ENCODE data around the gene WWC1. TPM values are rescaled to one million over a fixed set of nuclear protein-coding genes. Genes with fewer than 3 reads are reported as not detected.
"Not testable (repeated sequence)": the region's sequence is repeated elsewhere in the genome, so short reads cannot be mapped to it uniquely, and the experiment has no call there.

Gene WWC1
- total RNA-seq, 2 experiments from 2014 or later: 0.04 to 0.60 TPM

- POLR2A ChIA-PET: no interaction called here
- DNase-seq: no peak
- H3K4me1 Mint-ChIP-seq: no peaks in the 10 kb centered on the region
- no peaks in the 10 kb centered on the region for H3K36me3 Mint-ChIP-seq (ENCODE audit: low read depth)
- H3K9me3 Mint-ChIP-seq: no peaks in the 10 kb centered on the region
- no peak overlapping the region for H3K27ac Mint-ChIP-seq
- CTCF ChIA-PET: no interaction called here
- no peaks in the 10 kb centered on the region for H3K27me3 Mint-ChIP-seq
- H3K4me3 Mint-ChIP-seq: no peak overlapping the region
These were observed 47.8 kb downstream of the WWC1 start for GRCh38 chr5:168339109-168339771.

- H3K4me3 Mint-ChIP-seq; DNase-seq; H3K27ac Mint-ChIP-seq; H3K36me3 Mint-ChIP-seq (ENCODE audit: low read depth); H3K4me1 Mint-ChIP-seq; H3K9me3 Mint-ChIP-seq; H3K27me3 Mint-ChIP-seq: not testable (repeated sequence)
- CTCF ChIA-PET: interaction anchor here (0.7 kb wide), 1 partner anchor 89 kb away, joined by 3 read pairs; no protein-coding TSS in a partner anchor
- POLR2A ChIA-PET: interaction anchor here (0.7 kb wide), 1 partner anchor 91 kb away, joined by 12 read pairs; no protein-coding TSS in a partner anchor
These were observed 48.3 kb downstream of the WWC1 start for GRCh38 chr5:168339772-168340140.

GRCh38 chr5:168340487-168340886, 49.0 kb downstream of the WWC1 start:
- POLR2A ChIA-PET: interaction anchor here (0.7 kb wide), 1 partner anchor 90 kb away, joined by 12 read pairs; no protein-coding TSS in a partner anchor
- CTCF ChIA-PET: interaction anchor here (0.7 kb wide), 1 partner anchor 89 kb away, joined by 3 read pairs; no protein-coding TSS in a partner anchor
- Mint-ChIP-seq H3K4me3 (no peak overlapping the region), H3K4me1 (no peaks in the 10 kb centered on the region), H3K36me3 (ENCODE audit: low read depth) (no peaks in the 10 kb centered on the region), H3K27ac (no peak overlapping the region), H3K9me3 (no peaks in the 10 kb centered on the region), H3K27me3 (no peaks in the 10 kb centered on the region)
- DNase-seq: no peak

- POLR2A ChIA-PET: no interaction called here
These were observed 49.7 kb downstream of the WWC1 start for GRCh38 chr5:168341178-168341577.

GRCh38 chr5:168342151-168342825, 50.8 kb downstream of the WWC1 start:
- Mint-ChIP-seq H3K4me1 (no peaks in the 10 kb centered on the region), H3K27me3 (no peaks in the 10 kb centered on the region), H3K36me3 (ENCODE audit: low read depth) (no peaks in the 10 kb centered on the region), H3K9me3 (no peaks in the 10 kb centered on the region), H3K4me3 (no peak overlapping the region), H3K27ac (no peak overlapping the region)
- ChIA-PET CTCF (interaction anchor here (0.9 kb wide), 1 partner anchor 18 kb away, joined by 3 read pairs; no protein-coding TSS in a partner anchor), POLR2A (no interaction called here)
- no peak for DNase-seq

More at GRCh38 chr5:168341178-168341577, 49.7 kb downstream of the WWC1 start:
- no peak overlapping the region for H3K4me3 Mint-ChIP-seq
- no peak for DNase-seq
- no peaks in the 10 kb centered on the region for H3K36me3 Mint-ChIP-seq (ENCODE audit: low read depth)
- no peaks in the 10 kb centered on the region for H3K9me3 Mint-ChIP-seq
- H3K27me3 Mint-ChIP-seq: no peaks in the 10 kb centered on the region
- CTCF ChIA-PET: interaction anchor here (0.9 kb wide), 1 partner anchor 20 kb away, joined by 3 read pairs; no protein-coding TSS in a partner anchor
- no peaks in the 10 kb centered on the region for H3K4me1 Mint-ChIP-seq
- no peak overlapping the region for H3K27ac Mint-ChIP-seq

GRCh38 chr5:168342985-168343384, 51.5 kb downstream of the WWC1 start:
- no peak overlapping the region for H3K27ac Mint-ChIP-seq
- DNase-seq: no peak
- no peaks in the 10 kb centered on the region for H3K9me3 Mint-ChIP-seq
- no peak overlapping the region for H3K4me3 Mint-ChIP-seq
- H3K27me3 Mint-ChIP-seq: no peaks in the 10 kb centered on the region
- CTCF ChIA-PET: no interaction called here
- H3K36me3 Mint-ChIP-seq (ENCODE audit: low read depth): no peaks in the 10 kb centered on the region
- POLR2A ChIA-PET: no interaction called here
- H3K4me1 Mint-ChIP-seq: no peaks in the 10 kb centered on the region

GRCh38 chr5:168346417-168346816, 55.0 kb downstream of the WWC1 start:
- DNase-seq: no peak
- Mint-ChIP-seq H3K36me3 (ENCODE audit: low read depth) (no peaks in the 10 kb centered on the region), H3K4me1 (no peaks in the 10 kb centered on the region), H3K27me3 (no peaks in the 10 kb centered on the region), H3K4me3 (no peak overlapping the region), H3K9me3 (no peaks in the 10 kb centered on the region), H3K27ac (no peak overlapping the region)
- ChIA-PET POLR2A (no interaction called here), CTCF (no interaction called here)

GRCh38 chr5:168347368-168348083, 56.1 kb downstream of the WWC1 start:
- no peak for DNase-seq
- CTCF ChIA-PET: no interaction called here
- no peak overlapping the region for H3K27ac Mint-ChIP-seq
- H3K36me3 Mint-ChIP-seq (ENCODE audit: low read depth): no peaks in the 10 kb centered on the region
- no peaks in the 10 kb centered on the region for H3K4me1 Mint-ChIP-seq
- H3K27me3 Mint-ChIP-seq: no peaks in the 10 kb centered on the region
- POLR2A ChIA-PET: interaction anchor here (0.7 kb wide), 1 partner anchor 11 kb away, joined by 3 read pairs; no protein-coding TSS in a partner anchor
- no peaks in the 10 kb centered on the region for H3K9me3 Mint-ChIP-seq
- H3K4me3 Mint-ChIP-seq: no peak overlapping the region

- no peak overlapping the region for H3K27ac Mint-ChIP-seq
- ChIA-PET POLR2A (no interaction called here), CTCF (no interaction called here)
- H3K4me3 Mint-ChIP-seq: no peak overlapping the region
- no peaks in the 10 kb centered on the region for H3K9me3 Mint-ChIP-seq
- no peaks in the 10 kb centered on the region for H3K27me3 Mint-ChIP-seq
- no peaks in the 10 kb centered on the region for H3K4me1 Mint-ChIP-seq
- DNase-seq: no peak
- H3K36me3 Mint-ChIP-seq (ENCODE audit: low read depth): no peaks in the 10 kb centered on the region
These were observed 56.6 kb downstream of the WWC1 start for GRCh38 chr5:168348084-168348414.

- CTCF ChIA-PET: no interaction called here
These were observed 58.9 kb downstream of the WWC1 start for GRCh38 chr5:168350315-168350714.

GRCh38 chr5:168353216-168353957, 61.9 kb downstream of the WWC1 start:
- no peak for DNase-seq
- Mint-ChIP-seq H3K4me1 (no peaks in the 10 kb centered on the region), H3K9me3 (no peaks in the 10 kb centered on the region), H3K27ac (no peak overlapping the region), H3K27me3 (no peaks in the 10 kb centered on the region), H3K36me3 (ENCODE audit: low read depth) (no peaks in the 10 kb centered on the region), H3K4me3 (no peak overlapping the region)
- POLR2A ChIA-PET: no interaction called here
- CTCF ChIA-PET: no interaction called here

More at GRCh38 chr5:168350315-168350714, 58.9 kb downstream of the WWC1 start:
- no peaks in the 10 kb centered on the region for H3K36me3 Mint-ChIP-seq (ENCODE audit: low read depth)
- H3K4me3 Mint-ChIP-seq: no peak overlapping the region
- no peaks in the 10 kb centered on the region for H3K27me3 Mint-ChIP-seq
- POLR2A ChIA-PET: no interaction called here
- no peak overlapping the region for H3K27ac Mint-ChIP-seq
- no peak for DNase-seq
- H3K4me1 Mint-ChIP-seq: no peaks in the 10 kb centered on the region
- no peaks in the 10 kb centered on the region for H3K9me3 Mint-ChIP-seq

- Mint-ChIP-seq H3K27ac (no peak overlapping the region), H3K4me1 (no peaks in the 10 kb centered on the region), H3K27me3 (no peaks in the 10 kb centered on the region), H3K4me3 (no peak overlapping the region), H3K9me3 (no peaks in the 10 kb centered on the region), H3K36me3 (ENCODE audit: low read depth) (no peaks in the 10 kb centered on the region)
- ChIA-PET CTCF (no interaction called here), POLR2A (no interaction called here)
- no peak for DNase-seq
These were observed 63.0 kb downstream of the WWC1 start for GRCh38 chr5:168354397-168354796.

- no peaks in the 10 kb centered on the region for H3K27me3 Mint-ChIP-seq
- no peak for DNase-seq
- no peaks in the 10 kb centered on the region for H3K36me3 Mint-ChIP-seq (ENCODE audit: low read depth)
- no peaks in the 10 kb centered on the region for H3K4me1 Mint-ChIP-seq
- no peaks in the 10 kb centered on the region for H3K9me3 Mint-ChIP-seq
- ChIA-PET CTCF (no interaction called here), POLR2A (no interaction called here)
- no peak overlapping the region for H3K4me3 Mint-ChIP-seq
- no peak overlapping the region for H3K27ac Mint-ChIP-seq
These were observed 64.7 kb downstream of the WWC1 start for GRCh38 chr5:168356171-168356570.

Measured in activated CD4-positive, alpha-beta T cell treated with anti-CD3 and anti-CD28 coated beads, Interleukin-2, amount 10 ng/mL, durations not matched to agents 7 days and 5 days (primary cell).